Measurements from ENCODE around the gene GCLC. TPM values are rescaled to one million over a fixed set of nuclear protein-coding genes. Genes with fewer than 3 reads are reported as not detected.

Gene GCLC
- total and polyA plus RNA-seq, 10 of the 15 experiments (the other 5 are each of a cell fraction or from before 2014, with no cell fraction given), result 6.5 to 23.6 (median 12.5) TPM

- intact Hi-C loops (cut with micrococcal nuclease; ENCODE audit: unreplicated experiment), result no loop called here
- SMC1A ChIA-PET (ENCODE audit: uncharacterized antibody, unreplicated experiment), result interaction anchor here (0.7 to 6.9 kb wide), 12 partner anchors 10 to 275 kb away, joined by 3 to 81 read pairs (median 5); no protein-coding TSS in a partner anchor
- Histone ChIP-seq H4K20me1 (ENCODE audit: control insufficient read depth, insufficient read depth) (no peaks in the 10 kb centered on the region), H3K4me2 (ENCODE audit: control insufficient read depth, insufficient read depth) (no peak overlapping the region), H2AFZ (ENCODE audit: control insufficient read depth, low read depth, low read length) (no peak overlapping the region), H3K36me3 (ENCODE audit: control insufficient read depth in 2 of 2, insufficient read depth in 2 of 2, low read length in 1 of 2) (no peaks in the 10 kb centered on the region), H3K9me3 (replicated peaks; ENCODE audit: control insufficient read depth, insufficient read depth, low read length) (0 out of 3 replicates have a peak, but pooled peaks cover 2% of the 10 kb centered on the region), H3K4me1 (ENCODE audit: control insufficient read depth, insufficient read depth, low read length) (no peaks in the 10 kb centered on the region), H3K27me3 (replicated peaks in 1 of 2; ENCODE audit: control insufficient read depth in 2 of 2, insufficient read depth in 2 of 2, low read length in 1 of 2) (0 out of 4 replicates have a peak, but pooled peaks cover 0 to 4% of the 10 kb centered on the region in 2 experiments), H3K4me3 (no peak overlapping the region), H3K9ac (ENCODE audit: control insufficient read depth, insufficient read depth, low read length) (no peak overlapping the region), H3K79me2 (ENCODE audit: control insufficient read depth, insufficient read depth, low read length) (no peaks in the 10 kb centered on the region), H3K27ac (ENCODE audit: control insufficient read depth, insufficient read depth) (no peak overlapping the region)
- POLR2A ChIA-PET, result interaction anchor here (0.7 to 3.0 kb wide), 4 partner anchors 10 to 22 kb away, joined by 3 to 17 read pairs (median 6); no protein-coding TSS in a partner anchor
- DNase-seq (ENCODE audit: low read depth, low spot score) (no peak), ATAC-seq (peak; percentile 80), FAIRE-seq (no peak)
- no TSS peak for BruUV-seq (replicated peaks)
- in situ Hi-C loops (cut with MboI), result no loop called here
- CTCF ChIA-PET, result interaction anchor here (0.7 to 3.9 kb wide), 11 partner anchors 10 to 280 kb away, joined by 3 to 24 read pairs (median 4); no protein-coding TSS in a partner anchor
- TF ChIP-seq TCF3 (IDR thresholded peaks at IDR 0.05; ENCODE audit: borderline replicate concordance, insufficient read depth, low read depth, low read length), result no peak
- TF ChIP-seq, protein P1, sequence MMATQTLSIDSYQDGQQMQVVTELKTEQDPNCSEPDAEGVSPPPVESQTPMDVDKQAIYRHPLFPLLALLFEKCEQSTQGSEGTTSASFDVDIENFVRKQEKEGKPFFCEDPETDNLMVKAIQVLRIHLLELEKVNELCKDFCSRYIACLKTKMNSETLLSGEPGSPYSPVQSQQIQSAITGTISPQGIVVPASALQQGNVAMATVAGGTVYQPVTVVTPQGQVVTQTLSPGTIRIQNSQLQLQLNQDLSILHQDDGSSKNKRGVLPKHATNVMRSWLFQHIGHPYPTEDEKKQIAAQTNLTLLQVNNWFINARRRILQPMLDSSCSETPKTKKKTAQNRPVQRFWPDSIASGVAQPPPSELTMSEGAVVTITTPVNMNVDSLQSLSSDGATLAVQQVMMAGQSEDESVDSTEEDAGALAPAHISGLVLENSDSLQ (IDR thresholded peaks at IDR 0.05), result peak; percentile 74
- 31% methylated on average over 2 of the region's 2 CpGs for WGBS (ENCODE audit: insufficient coverage, insufficient replicate concordance, low lambda C conversion rate, missing lambda C conversion rate)
- RAD21 ChIA-PET (ENCODE audit: unreplicated experiment), result interaction anchor here (0.9 to 2.7 kb wide), 11 partner anchors 10 to 273 kb away, joined by 3 to 15 read pairs (median 4); no protein-coding TSS in a partner anchor
Measured at GRCh38 chr6:53447865-53448264, 97.0 kb downstream of the GCLC start.

Other genes starting within 250 kb of the GCLC start
- 156 and 169 TPM in 2 replicates for gene ELOVL5, start 196.2 kb downstream of the GCLC start, total RNA-seq (2014; rRNA removed)
- gene ELOVL5, start 196.2 kb downstream of the GCLC start, total RNA-seq (2014; rRNA removed; fragmentation: Illumina TruSeq; extraction: Trizol), result 187 and 191 TPM in 2 replicates
- gene ELOVL5, start 196.2 kb downstream of the GCLC start, total RNA-seq (2021), result 187 and 196 TPM in 2 replicates
- 215 and 245 TPM in 2 replicates for gene ELOVL5, start 196.2 kb downstream of the GCLC start, polyA plus RNA-seq (2011; rRNA removed)
- 241 and 312 TPM in 2 replicates for gene ELOVL5, start 196.2 kb downstream of the GCLC start, polyA plus RNA-seq (2014; fragmentation: Illumina TruSeq; extraction: Trizol)
- gene ELOVL5, start 196.2 kb downstream of the GCLC start, polyA plus RNA-seq (2014; fragmentation: Nextera tagmentation; extraction: Ambion mirVana), result 100 to 1,000 TPM; 187 to 195 TPM
- gene ELOVL5, start 196.2 kb downstream of the GCLC start, polyA plus RNA-seq (2014; rRNA removed), result 162 and 163 TPM in 2 replicates
- gene ELOVL5, start 196.2 kb downstream of the GCLC start, polyA plus RNA-seq (2016; fragmentation: Nextera tagmentation; extraction: Ambion mirVana), result 100 to 1,000 TPM; 226 to 229 TPM
- gene KLHL31, start 120.7 kb upstream of the GCLC start, total RNA-seq (2014; rRNA removed), result not detected in 2 replicates
- not detected in 2 replicates for gene KLHL31, start 120.7 kb upstream of the GCLC start, total RNA-seq (2014; rRNA removed; fragmentation: Illumina TruSeq; extraction: Trizol)
- gene KLHL31, start 120.7 kb upstream of the GCLC start, total RNA-seq (2021), result not detected in 2 replicates
- 0.03 and 0.06 TPM in 2 replicates for gene KLHL31, start 120.7 kb upstream of the GCLC start, polyA plus RNA-seq (2011; rRNA removed)
- 0.01 TPM in 1 of 2 replicates, not detected in the other for gene KLHL31, start 120.7 kb upstream of the GCLC start, polyA plus RNA-seq (2014; fragmentation: Illumina TruSeq; extraction: Trizol)
- gene KLHL31, start 120.7 kb upstream of the GCLC start, polyA plus RNA-seq (2014; fragmentation: Nextera tagmentation; extraction: Ambion mirVana), result under 1 TPM in 1 of 2 experiments, not detected in 1; 0.02 TPM
- not detected in 2 replicates for gene KLHL31, start 120.7 kb upstream of the GCLC start, polyA plus RNA-seq (2014; rRNA removed)
- not detected for gene KLHL31, start 120.7 kb upstream of the GCLC start, polyA plus RNA-seq (2016; fragmentation: Nextera tagmentation; extraction: Ambion mirVana)
- 0.79 and 0.87 TPM in 2 replicates for gene LRRC1, start 249.9 kb upstream of the GCLC start, total RNA-seq (2014; rRNA removed)
- 0.72 and 0.78 TPM in 2 replicates for gene LRRC1, start 249.9 kb upstream of the GCLC start, total RNA-seq (2014; rRNA removed; fragmentation: Illumina TruSeq; extraction: Trizol)
- 0.29 and 0.69 TPM in 2 replicates for gene LRRC1, start 249.9 kb upstream of the GCLC start, total RNA-seq (2021)
- 9.3 and 10.4 TPM in 2 replicates for gene LRRC1, start 249.9 kb upstream of the GCLC start, polyA plus RNA-seq (2011; rRNA removed)
- 0.48 and 0.57 TPM in 2 replicates for gene LRRC1, start 249.9 kb upstream of the GCLC start, polyA plus RNA-seq (2014; fragmentation: Illumina TruSeq; extraction: Trizol)
- under 1 TPM; 0.35 to 0.89 TPM for gene LRRC1, start 249.9 kb upstream of the GCLC start, polyA plus RNA-seq (2014; fragmentation: Nextera tagmentation; extraction: Ambion mirVana)
- gene LRRC1, start 249.9 kb upstream of the GCLC start, polyA plus RNA-seq (2014; rRNA removed), result 0.35 and 0.56 TPM in 2 replicates
- gene LRRC1, start 249.9 kb upstream of the GCLC start, polyA plus RNA-seq (2016; fragmentation: Nextera tagmentation; extraction: Ambion mirVana), result under 1 TPM; 0.42 to 0.52 TPM

Measured in GM12878 (cell line).